K562 (cell line): ENCODE results near the gene EDN2. TPM values are rescaled to one million over a fixed set of nuclear protein-coding genes. Genes with fewer than 3 reads are reported as not detected.

Source experiments
- AFF4 ChIP-seq: sonication (generic); formaldehyde crosslinking; IDR thresholded peaks from 2 replicates; pipeline ENCODE4 v1.8.0; 2023; ENCODE audit warnings: mild to moderate bottlenecking, missing genetic modification reagents
- CLOCK ChIP-seq: fragments of 250-450 bp; sonication (Bioruptor Pico); IDR thresholded peaks from 2 replicates; pipeline ENCODE4 v1.4.0; 2020; ENCODE audit warnings: mild to moderate bottlenecking, moderate library complexity, borderline replicate concordance
- POLR2A ChIP-seq: fragments of 450-650 bp; conservative IDR thresholded peaks from 2 replicates; pipeline ENCODE4 v1.6.1; 2016
- POLR2B ChIP-seq: fragments of 450-650 bp; IDR thresholded peaks from 2 replicates; pipeline ENCODE4 v1.6.1; 2018; ENCODE audit warnings: low read depth; ENCODE audit not compliant: partially characterized antibody
- SAFB2 ChIP-seq: fragments of 200-400 bp; formaldehyde crosslinking; IDR thresholded peaks from 2 replicates; pipeline ENCODE4 v1.6.1; 2018; ENCODE audit warnings: borderline replicate concordance, low read length, low read depth, moderate library complexity; ENCODE audit not compliant: severe bottlenecking
- SLC30A9 ChIP-seq: fragments of 250-450 bp; sonication (Bioruptor Pico); IDR thresholded peaks from 2 replicates; pipeline ENCODE4 v1.8.0; 2022; ENCODE audit warnings: mild to moderate bottlenecking, moderate library complexity
- WHSC1 ChIP-seq: IDR thresholded peaks from one replicate; pipeline ENCODE4 v1.6.1; 2012; ENCODE audit warnings: low read length, control low read depth, inconsistent platforms
- ZBTB2 ChIP-seq: fragments of 450-650 bp; IDR thresholded peaks from 2 replicates; pipeline ENCODE4 v1.6.1; 2016; ENCODE audit warnings: antibody characterized with exemption
- ZMIZ1 ChIP-seq, 2 experiments: fragments of 150-350 bp in 1 of 2; IDR thresholded peaks; 2 replicates each; pipeline ENCODE4 v1.6.1; 2012 to 2016; ENCODE audit warnings: low read depth in 2 of 2, low read length in 2 of 2, mild to moderate bottlenecking in 1 of 2, moderate library complexity in 1 of 2
- ZNF449 ChIP-seq: fragments of 250-450 bp; sonication (Bioruptor Pico); IDR thresholded peaks from 2 replicates; pipeline ENCODE4 v1.8.0; 2022; ENCODE audit warnings: moderate library complexity, mild to moderate bottlenecking, inconsistent platforms
- ZNF696 ChIP-seq: fragments of 250-450 bp; sonication (Bioruptor Pico); conservative IDR thresholded peaks from 2 replicates; pipeline ENCODE4 v1.4.0; 2020; ENCODE audit warnings: mild to moderate bottlenecking, moderate library complexity
- polyA plus RNA-seq, 8 experiments: library from polyadenylated mRNA; depleted of rRNA in 4 of 8; stranded (reverse) in 5 of 8; unstranded in 3 of 8; fragments of >200 nt; fragmentation: Nextera tagmentation in 2 of 8; fragmentation: Illumina TruSeq in 1 of 8; extraction: Ambion mirVana in 2 of 8; extraction: Trizol in 1 of 8; gene quantifications; 2 replicates each; pipeline versions ENCODE4 v1.2.1 to v1.2.3, GENCODE V29; 2011 to 2014; ENCODE audit warnings: inconsistent platforms in 1 of 8, missing spikeins in 1 of 8
- total RNA-seq, 7 experiments: library from RNA; depleted of rRNA in 6 of 7; stranded (reverse); fragments of >200 nt in 6 of 7; fragmentation: Illumina TruSeq in 2 of 7; extraction: Trizol in 2 of 7; gene quantifications; 2 replicates each; pipeline versions ENCODE4 v1.2.1 to v1.2.3, GENCODE V29; 2011 to 2021; ENCODE audit warnings: low replicate concordance in 1 of 7

The EDN2 gene
- total and polyA plus RNA-seq, 9 of the 15 experiments (the other 6 are each of a cell fraction or from before 2014, with no cell fraction given) = not detected

- TF ChIP-seq SAFB2 = no peak
- no peak for TF ChIP-seq ZBTB2
- no peak for TF ChIP-seq POLR2B
- no peak for TF ChIP-seq CLOCK (CRISPR knock-in tag)
- no peak for TF ChIP-seq WHSC1
- TF ChIP-seq ZNF449 = no peak
- no peak for TF ChIP-seq ZMIZ1 (IDR thresholded peaks at IDR 0.05; ENCODE audit: low read depth in 2 of 2, low read length in 2 of 2)
- TF ChIP-seq AFF4 (CRISPR knock-in tag) = no peak
- no peak for TF ChIP-seq ZNF696
- TF ChIP-seq SLC30A9 (CRISPR knock-in tag) = no peak
- peak; percentile 54; the same call in 1 of the 2 replicates for TF ChIP-seq POLR2A
Measured at GRCh38 chr1:41496080-41497055, 11.9 kb upstream of the EDN2 start (continued).
